HG03097 (cell line): ENCODE results near the gene PSMD9.

ENCODE experiments used
- ATAC-seq: cut with Tn5 transposase; IDR thresholded peaks from one replicate; pipeline ENCODE4 v1.9.1; 2021; ENCODE audit not compliant: unreplicated experiment, low FRiP score

Gene PSMD9

DNA sequence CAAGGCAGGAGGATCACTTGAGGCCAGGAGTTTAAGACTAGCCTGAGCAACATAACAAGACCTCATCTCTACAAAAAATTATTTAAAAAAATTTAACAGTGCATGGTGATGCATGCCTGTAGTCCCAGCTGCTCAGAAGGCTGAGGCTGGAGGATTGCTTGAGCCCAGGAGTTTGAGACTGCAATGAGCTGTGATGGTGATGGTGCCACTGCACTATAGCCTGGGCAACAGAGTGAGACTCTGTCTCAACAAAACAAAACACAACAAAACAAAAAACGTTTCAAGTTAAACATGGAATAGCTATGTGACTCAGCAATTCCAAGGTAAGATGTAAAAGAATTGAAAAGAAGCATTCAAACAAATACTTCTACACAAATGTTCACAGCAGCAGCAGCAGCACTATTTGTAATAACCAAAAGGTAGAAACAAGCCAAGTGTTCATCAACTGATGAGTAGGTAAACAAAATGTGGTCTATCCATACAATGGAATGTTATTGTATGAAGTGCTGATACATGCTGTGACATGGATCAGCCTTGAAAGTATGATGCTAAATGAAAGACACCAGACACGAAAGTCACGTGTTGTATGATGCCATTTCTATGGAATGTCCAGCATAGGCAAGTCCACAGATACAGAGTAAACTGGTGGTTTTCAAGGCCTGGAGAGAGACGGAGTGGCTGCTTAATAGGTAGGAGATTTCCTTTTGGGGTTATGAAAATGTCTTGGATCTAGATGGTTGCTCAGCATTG is 61.2 kb downstream of the PSMD9 start:
- ATAC-seq, result no peak

DNA sequence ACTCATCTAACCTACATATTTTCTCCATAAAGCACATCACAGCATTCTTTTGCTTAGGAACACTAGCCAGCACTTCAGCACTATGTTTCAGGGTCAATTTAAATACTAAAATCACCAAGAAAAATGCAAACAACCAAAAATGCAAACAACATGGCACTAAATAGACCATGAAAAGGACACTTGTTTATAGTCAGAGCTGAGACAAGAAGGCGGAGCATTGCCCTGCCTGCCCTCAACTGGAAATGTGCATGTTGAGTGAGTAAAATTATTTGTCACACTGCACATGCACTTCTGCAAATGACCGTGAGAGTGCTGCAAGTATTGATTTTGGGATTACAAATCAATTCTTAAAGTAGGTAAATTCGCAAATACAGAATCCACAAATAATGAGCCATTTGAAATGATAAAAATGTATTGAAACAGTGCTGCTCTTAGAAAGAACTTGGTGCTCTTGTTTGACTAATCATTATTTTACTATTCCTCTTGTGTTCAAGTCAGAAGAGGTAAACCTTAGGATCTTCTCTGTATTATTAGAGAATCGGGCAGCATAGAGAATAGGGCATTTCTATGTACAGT is 64.6 kb downstream of the PSMD9 start:
- no peak for ATAC-seq

DNA sequence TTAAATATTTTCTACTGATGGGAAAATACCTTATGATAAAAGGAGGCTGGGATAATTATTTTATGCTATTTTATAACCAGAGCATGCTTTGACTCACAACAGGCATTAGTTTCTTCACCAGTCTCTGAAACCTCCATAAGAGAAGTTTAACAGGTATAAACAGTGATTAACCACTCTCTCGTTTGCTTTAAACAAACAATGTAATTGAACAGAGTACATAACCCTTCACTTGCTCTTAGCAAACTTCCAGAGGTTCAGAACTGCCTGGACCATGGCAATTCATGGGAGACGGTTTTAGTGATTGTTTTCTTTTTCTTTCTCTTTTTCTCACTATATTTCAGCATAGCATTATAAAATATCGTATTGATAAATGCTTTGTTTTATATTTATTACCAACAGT is 65.1 kb downstream of the PSMD9 start:
- no peak for ATAC-seq

DNA sequence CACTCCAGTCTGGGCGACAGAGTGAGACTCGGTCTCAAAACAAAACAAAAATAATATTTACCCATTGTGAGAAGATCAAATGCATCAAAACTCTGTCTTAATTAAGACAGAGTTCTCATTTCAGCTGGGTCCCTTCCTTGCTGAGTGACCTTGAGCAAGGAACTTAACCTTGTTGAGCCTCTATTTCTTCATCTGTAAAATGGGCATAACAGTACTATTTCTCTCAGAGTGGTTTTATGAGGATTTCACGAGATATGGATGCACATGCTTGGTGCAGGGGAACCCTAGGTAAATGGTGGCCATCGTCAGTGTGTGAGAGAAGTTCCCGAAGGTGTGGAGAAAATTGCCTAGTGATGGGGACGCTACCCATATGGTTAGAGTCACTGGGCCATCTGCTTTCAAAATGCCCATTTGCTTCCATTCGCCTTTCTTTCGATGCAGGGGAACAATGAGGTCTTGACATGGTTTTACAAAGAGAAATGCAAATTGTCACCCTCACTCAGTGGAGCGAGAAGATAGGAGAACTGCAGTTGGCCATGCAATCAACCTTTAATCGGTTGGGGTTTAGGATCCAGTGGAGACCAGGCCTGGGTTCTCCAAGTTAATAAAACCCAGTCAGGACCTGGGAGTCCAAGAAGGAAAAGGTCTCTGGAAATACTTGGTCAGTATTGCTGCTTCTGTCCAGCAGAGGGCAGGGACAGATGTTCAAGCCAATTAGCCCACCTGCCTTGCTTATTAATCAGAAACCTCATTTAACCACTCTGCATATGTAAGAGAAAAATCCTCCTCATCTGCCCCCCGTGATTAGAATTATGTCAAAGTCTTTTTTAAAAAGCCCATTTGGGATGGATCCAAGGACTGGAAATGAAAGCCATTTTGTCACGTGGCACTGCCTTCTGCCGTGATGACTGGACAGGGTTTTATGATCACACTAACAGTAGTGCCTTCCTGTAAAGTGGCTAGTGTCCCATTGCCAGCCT is 67.0 kb downstream of the PSMD9 start:
- ATAC-seq, result no peak

DNA sequence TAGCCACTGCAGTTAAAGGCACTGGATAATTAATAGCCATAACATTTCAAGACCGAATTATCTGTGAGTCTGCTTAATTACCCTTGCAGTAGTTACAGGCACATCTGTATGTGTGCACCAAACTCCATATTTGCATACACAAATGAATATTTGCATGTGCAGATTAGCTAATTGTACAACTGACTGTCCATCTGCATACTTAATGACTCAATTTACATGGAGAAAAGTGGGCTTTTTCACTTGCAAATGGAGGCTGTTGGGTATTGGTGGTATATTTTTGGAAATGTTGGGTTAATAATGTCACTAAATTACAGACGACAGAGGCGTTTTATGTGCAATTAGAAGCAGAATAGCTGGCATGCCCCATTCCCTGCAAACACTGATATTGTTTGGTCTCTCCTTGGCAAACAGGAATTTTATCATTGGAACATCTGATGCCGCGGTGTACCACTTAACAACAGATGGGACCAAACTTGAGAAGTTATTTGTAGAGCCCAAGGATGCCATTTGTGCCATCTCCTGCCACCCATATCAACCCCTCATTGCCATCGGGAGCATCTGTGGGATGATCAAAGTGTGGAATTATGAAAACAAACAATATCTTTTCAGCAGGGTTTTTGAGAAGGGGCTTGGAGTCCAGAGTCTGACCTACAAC is 69.4 kb downstream of the PSMD9 start:
- ATAC-seq, result no peak

DNA sequence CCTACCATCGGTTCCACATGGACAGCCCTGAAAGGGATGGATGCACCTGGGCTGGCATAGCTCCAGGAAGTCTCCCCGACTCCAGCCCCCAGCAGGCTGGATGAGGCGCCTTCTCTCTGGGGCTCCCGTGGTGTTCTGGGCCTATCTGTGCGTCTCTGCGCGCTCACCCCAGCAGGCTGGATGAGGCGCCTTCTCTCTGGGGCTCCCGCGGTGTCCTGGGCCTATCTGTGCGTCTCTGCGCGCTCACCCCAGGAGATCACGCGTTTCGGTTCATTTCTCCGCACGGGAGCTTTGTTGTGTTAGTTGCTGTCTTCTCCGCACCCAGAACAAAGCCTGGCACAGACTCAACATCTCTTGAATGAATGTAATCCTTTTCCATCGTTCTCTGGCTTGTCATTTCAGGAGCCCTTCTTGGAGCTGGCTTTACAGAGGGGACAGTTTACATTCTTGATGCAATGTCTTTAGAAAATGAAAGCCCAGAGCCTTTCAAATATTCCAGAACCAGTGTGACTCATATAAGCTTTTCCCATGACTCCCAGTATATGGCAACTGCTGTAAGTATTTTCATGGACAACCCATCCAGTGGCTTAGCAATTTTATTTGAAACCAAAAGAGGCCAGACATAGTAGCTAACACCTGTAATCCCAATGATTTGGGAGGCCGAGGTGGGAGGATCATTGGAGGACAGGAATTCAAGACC is 70.1 kb downstream of the PSMD9 start:
- no peak for ATAC-seq

DNA sequence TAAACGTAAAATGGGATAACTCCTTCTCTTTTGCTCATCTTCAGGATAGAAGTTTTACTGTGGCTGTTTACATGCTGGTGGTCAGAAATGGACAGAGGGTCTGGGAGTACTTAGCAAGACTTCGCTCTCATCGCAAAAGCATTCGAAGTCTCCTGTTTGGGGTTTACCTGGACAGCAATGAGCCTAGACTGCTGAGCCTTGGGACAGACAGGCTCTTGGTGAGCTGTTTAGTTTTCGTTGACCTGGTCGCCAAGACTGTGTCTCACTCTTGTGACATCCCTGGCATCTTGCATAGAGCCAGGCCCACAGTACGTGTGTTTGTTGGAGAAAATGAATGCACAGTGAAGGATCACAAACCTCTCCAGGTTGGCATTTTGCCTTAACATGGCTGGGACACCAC is 72.0 kb downstream of the PSMD9 start:
- ATAC-seq, result no peak

DNA sequence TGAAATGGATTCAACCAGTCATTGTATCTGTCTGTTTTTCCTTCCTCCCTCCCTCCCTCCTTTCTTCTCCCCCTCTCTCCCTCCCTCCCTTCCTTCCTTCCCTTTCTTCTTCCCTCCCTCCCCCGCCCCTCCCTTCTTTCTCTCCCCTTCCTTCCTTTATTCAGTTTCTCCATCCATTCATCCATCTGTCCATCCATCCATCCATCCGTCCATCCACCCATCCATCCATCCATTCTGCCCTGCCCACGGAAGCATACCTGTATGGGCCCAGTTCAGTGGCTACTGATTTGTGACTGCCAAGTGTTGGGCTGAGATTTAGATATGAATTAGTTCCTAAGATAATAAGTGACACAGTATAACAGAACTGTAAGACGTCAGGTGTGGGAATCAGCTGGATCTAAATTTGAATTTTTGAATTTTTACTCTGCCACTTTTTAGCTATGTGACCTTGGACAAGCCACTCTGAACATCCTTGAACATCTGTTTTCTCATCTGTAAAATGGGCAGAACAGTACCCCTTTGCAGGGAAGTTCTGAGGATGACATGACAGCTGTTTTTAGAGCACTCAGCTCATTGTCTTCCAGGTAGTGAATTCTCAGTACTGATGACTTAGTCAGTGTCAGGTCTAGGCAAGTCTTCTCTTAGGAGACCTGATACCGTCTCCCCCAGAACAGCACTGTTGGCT is 72.7 kb downstream of the PSMD9 start:
- ATAC-seq, result no peak

DNA sequence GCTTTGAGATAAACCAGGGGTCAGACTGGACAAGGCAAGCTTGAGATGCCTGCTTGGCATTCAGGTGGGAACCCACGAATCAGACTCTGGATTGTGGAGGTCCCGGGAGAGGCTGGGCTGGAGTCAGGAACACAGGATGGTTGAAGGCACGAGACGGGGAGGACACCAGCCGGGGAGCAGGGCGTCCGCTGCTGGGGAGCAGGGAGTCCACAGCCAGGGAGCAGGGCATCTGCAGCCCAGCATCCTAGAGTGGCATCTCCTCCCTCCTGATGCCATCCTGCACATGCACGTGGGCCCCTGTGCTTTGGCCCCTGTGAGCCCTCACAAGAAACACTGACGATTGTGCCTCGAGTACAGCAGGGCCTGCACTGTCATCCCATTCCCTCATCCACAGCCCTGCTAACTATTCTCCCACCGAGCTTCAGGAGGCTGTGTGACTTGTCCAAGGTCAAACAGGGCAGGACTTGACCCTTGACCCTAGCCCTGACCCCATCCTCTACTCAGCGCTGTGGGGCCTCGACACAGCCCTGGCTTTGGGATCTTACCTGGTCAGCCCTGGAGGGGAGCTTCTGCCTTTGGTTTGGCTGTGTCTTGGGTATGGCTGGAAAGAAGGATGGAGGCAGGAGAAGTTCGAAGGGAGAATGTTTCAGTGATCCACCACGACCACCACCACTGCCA is 74.9 kb downstream of the PSMD9 start:
- ATAC-seq, result no peak

DNA sequence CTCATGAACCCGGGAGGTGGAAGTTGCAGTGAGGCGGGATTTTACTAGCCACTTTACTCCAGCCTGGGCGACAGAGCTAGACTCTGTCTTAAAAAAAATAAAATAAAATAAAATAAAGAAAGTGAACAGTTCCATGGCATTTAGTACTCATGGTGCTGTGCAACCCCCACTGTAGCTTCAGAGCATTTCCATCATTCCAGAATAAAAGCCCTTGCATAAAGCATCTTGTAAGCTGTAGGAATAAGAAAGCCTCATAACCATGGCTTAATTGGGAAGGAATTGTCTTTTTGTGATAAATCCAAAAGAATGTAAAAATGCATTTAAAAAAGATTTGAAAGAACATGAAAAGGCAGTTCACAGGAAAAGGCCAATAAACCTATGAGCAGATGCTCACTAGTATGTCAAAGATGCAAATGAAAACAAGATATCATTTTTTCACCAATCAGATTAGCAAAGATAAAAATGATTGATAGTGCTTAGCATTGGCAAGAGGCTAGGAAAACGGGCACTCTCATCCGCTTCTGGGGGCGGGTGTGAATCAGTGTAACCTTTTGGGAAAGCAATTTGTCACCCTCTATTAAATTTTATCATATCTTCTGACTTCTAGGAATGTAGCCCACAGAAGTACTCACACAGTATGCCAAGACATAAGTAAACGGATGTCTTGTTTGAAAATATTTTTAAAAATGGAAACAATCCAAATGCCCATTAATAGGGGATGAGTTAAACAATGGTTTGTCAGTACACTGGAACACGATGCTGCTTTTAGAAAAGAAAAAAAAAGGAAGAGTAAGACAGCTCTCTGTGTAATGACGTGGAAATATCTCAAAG is 76.4 kb downstream of the PSMD9 start:
- no peak for ATAC-seq

DNA sequence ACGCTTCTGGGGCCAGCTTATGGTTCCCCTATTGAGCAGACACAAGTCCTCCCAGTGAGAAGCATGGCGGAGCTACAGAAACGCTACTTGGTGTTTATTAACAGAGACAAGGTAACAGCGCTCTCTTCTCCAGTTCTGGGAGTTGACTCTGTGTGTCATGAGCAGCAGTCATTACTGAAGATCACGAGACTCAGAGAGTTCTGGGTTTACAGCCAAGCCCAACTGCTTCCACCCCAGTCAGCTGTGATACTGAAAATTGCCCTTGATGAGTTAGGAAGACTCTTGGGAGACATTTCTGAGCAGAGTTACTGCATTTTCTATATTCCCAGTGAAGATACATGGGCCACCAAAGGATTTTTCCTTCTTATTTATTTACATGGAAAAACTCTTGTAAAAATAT is 78.4 kb downstream of the PSMD9 start:
- ATAC-seq, result no peak
